ENCODE results near the gene MBD2. TPM values are rescaled to one million over a fixed set of nuclear protein-coding genes. Genes with fewer than 3 reads are reported as not detected.

MBD2 gene
- total RNA-seq, 6 experiments from 2014 or later: 84.8 to 104 (median 88.9) TPM

DNA sequence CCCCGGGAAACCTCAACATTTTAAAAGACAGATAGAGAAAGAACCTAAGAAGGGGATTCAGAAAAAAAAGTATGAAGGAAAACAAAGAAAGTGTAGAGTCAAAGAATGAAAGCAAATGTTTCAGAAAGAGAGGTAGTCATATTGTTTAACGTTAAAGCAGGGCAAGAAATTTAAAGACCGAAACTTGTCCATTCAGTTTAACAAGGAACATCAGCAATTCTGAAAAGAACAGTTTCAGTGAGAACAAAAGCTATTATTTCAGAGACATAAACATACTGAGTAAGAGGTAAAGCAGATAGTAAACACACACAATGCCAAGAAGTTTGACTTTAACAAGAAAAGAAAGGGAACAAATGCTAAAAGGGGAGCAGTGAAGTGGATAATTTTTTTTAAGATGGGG lies 41.1 kb downstream of the MBD2 start:
- no peaks in the 10 kb centered on the region for H3K4me1 Mint-ChIP-seq (ENCODE audit: low read depth)
- TF ChIP-seq, protein P1, sequence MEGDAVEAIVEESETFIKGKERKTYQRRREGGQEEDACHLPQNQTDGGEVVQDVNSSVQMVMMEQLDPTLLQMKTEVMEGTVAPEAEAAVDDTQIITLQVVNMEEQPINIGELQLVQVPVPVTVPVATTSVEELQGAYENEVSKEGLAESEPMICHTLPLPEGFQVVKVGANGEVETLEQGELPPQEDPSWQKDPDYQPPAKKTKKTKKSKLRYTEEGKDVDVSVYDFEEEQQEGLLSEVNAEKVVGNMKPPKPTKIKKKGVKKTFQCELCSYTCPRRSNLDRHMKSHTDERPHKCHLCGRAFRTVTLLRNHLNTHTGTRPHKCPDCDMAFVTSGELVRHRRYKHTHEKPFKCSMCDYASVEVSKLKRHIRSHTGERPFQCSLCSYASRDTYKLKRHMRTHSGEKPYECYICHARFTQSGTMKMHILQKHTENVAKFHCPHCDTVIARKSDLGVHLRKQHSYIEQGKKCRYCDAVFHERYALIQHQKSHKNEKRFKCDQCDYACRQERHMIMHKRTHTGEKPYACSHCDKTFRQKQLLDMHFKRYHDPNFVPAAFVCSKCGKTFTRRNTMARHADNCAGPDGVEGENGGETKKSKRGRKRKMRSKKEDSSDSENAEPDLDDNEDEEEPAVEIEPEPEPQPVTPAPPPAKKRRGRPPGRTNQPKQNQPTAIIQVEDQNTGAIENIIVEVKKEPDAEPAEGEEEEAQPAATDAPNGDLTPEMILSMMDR (IDR thresholded peaks at IDR 0.05): no peak
- no peak for DNase-seq
- H3K27me3 Mint-ChIP-seq (ENCODE audit: insufficient read depth): no peaks in the 10 kb centered on the region
- no peaks in the 10 kb centered on the region for H3K9me3 Mint-ChIP-seq
- no peak overlapping the region for H3K27ac Mint-ChIP-seq
- no peak overlapping the region for H3K4me3 Mint-ChIP-seq
- H3K36me3 Mint-ChIP-seq (ENCODE audit: low read depth): peaks cover 13% of the 10 kb centered on the region; the same call in 1 of the 2 replicates

DNA sequence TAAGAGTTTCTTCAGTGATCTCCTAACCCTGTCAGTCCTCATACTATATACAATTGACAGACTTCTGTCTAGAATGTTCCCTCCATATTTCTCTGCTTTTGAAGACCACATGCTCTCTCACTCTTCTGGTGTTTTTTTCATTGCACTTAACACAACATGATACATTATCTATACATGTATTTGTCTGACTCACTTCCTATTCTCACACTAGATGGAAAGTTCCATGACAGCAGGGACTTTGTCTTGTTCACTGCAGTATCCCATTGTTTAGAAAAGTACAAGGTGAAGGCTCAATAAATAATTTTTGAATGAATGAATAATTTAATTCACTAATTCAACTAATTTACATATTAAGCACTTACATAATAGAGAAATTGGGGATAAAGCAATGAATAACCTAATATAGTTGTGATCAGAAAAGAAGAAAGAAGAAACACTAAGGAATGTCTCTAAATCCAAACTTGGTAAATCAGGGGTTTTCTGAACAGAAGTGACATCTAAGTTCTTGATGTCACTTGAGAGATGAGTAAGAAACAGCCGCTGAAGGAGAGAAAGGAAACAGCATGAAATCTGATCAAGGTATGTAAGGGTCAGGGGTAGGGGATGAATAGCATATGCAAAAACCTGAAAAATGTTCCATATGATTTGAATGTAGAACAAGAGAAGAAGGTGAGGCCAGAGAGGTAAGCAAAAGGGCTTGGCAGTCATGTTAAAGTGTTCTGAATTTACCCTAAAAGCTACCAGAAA lies 42.4 kb downstream of the MBD2 start:
- H3K27ac Mint-ChIP-seq: no peak overlapping the region
- H3K4me1 Mint-ChIP-seq (ENCODE audit: low read depth): peaks cover under 1% of the 10 kb centered on the region
- peak; percentile 20 for DNase-seq
- H3K36me3 Mint-ChIP-seq (ENCODE audit: low read depth): peaks cover 7% of the 10 kb centered on the region
- H3K27me3 Mint-ChIP-seq (ENCODE audit: insufficient read depth): no peaks in the 10 kb centered on the region; the same call in 1 of the 2 replicates
- no peak overlapping the region for H3K4me3 Mint-ChIP-seq
- TF ChIP-seq, protein P1 (IDR thresholded peaks at IDR 0.05): no peak
- H3K9me3 Mint-ChIP-seq: no peaks in the 10 kb centered on the region

- peak overlapping the region; percentile 11; the same call in 1 of the 2 replicates for H3K27ac Mint-ChIP-seq
- H3K36me3 Mint-ChIP-seq (ENCODE audit: low read depth): peaks cover 27% of the 10 kb centered on the region
- TF ChIP-seq, protein P1 (IDR thresholded peaks at IDR 0.05): no peak
- H3K4me1 Mint-ChIP-seq (ENCODE audit: low read depth): peaks cover 67% of the 10 kb centered on the region
- no peaks in the 10 kb centered on the region; the same call in none of the 2 replicates for H3K27me3 Mint-ChIP-seq (ENCODE audit: insufficient read depth)
- DNase-seq: no peak
- no peaks in the 10 kb centered on the region for H3K9me3 Mint-ChIP-seq
- H3K4me3 Mint-ChIP-seq: no peak overlapping the region
These were observed 50.4 kb downstream of the MBD2 start for GRCh38 chr18:54173980-54174630.

GRCh38 chr18:54173250-54173649 lies 51.2 kb downstream of the MBD2 start:
- peaks cover 27% of the 10 kb centered on the region for H3K36me3 Mint-ChIP-seq (ENCODE audit: low read depth)
- 0 out of 2 replicates have a peak overlapping the region, but pooled peaks have one; percentile 34 for H3K27ac Mint-ChIP-seq
- no peaks in the 10 kb centered on the region; the same call in none of the 2 replicates for H3K27me3 Mint-ChIP-seq (ENCODE audit: insufficient read depth)
- TF ChIP-seq, protein P1 (IDR thresholded peaks at IDR 0.05): no peak
- no peaks in the 10 kb centered on the region for H3K9me3 Mint-ChIP-seq
- DNase-seq: no peak
- H3K4me1 Mint-ChIP-seq (ENCODE audit: low read depth): peaks cover 70% of the 10 kb centered on the region
- no peak overlapping the region for H3K4me3 Mint-ChIP-seq

GRCh38 chr18:54169431-54170403 lies 54.8 kb downstream of the MBD2 start:
- Mint-ChIP-seq H3K4me3 (no peak overlapping the region), H3K27ac (peak overlapping the region; percentile 49), H3K36me3 (ENCODE audit: low read depth) (peaks cover 14% of the 10 kb centered on the region), H3K4me1 (ENCODE audit: low read depth) (peaks cover 56% of the 10 kb centered on the region), H3K9me3 (no peaks in the 10 kb centered on the region), H3K27me3 (ENCODE audit: insufficient read depth) (no peaks in the 10 kb centered on the region; the same call in none of the 2 replicates)
- DNase-seq: no peak
- TF ChIP-seq, protein P1 (IDR thresholded peaks at IDR 0.05): no peak

Measured in HFFc6 (cell line).